ACC112 (cell line): ENCODE data around the gene HDAC4.

ENCODE experiments used
- H2AFZ ChIP-seq: fragments of 200-600 bp; sonication (generic); one replicate; pipeline ENCODE4 v1.6.0; 2017; ENCODE audit warnings: antibody characterized with exemption, low read length; ENCODE audit not compliant: unreplicated experiment
- H3K27ac ChIP-seq: fragments of 200-600 bp; sonication (generic); 2 replicates; pipeline ENCODE4 v1.5.1; 2014; ENCODE audit warnings: low read depth, mild to moderate bottlenecking, antibody characterized with exemption, low read length, moderate library complexity
- H3K27me3 ChIP-seq: fragments of 200-600 bp; sonication (generic); 2 replicates; pipeline ENCODE4 v1.6.1; 2014; ENCODE audit warnings: mild to moderate bottlenecking, antibody characterized with exemption, low read length, moderate library complexity, mixed read lengths; ENCODE audit not compliant: insufficient read depth
- H3K36me3 ChIP-seq: fragments of 200-600 bp; sonication (generic); 2 replicates; pipeline ENCODE4 v1.6.1; 2016; ENCODE audit warnings: mild to moderate bottlenecking, antibody characterized with exemption, low read length, moderate library complexity, mixed read lengths; ENCODE audit not compliant: insufficient read depth
- H3K4me1 ChIP-seq: fragments of 200-600 bp; sonication (generic); one replicate; pipeline ENCODE4 v1.6.1; 2016; ENCODE audit warnings: low read length, mixed read lengths; ENCODE audit not compliant: insufficient read depth, unreplicated experiment, control insufficient read depth
- H3K4me3 ChIP-seq: fragments of 200-600 bp; sonication (generic); 2 replicates; pipeline ENCODE4 v1.5.1; 2014; ENCODE audit warnings: mild to moderate bottlenecking, low read depth, low read length
- H3K79me2 ChIP-seq: fragments of 200-600 bp; sonication (generic); one replicate; pipeline ENCODE4 v1.6.0; 2016; ENCODE audit warnings: low read length; ENCODE audit not compliant: control insufficient read depth, unreplicated experiment, insufficient read depth

Gene HDAC4

DNA sequence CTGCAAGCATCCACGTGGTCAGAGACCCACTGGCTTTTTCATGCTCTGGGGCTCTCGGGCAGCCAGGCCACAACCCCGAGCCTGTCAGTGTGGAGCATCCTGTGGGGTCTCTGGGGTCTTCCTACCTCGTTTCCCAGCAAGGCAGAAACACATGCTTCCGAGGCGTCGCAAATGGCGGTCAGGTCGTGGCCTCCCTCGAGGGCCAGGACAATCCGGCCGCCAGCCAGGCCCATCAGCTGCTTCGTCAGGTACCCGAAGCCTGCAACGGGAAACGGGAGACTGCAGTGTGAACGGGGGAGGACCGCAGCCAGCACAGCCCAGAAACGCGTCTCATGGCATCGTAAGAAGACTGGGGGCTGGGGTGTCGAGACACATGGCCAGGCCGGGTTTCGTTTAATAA lies 334.2 kb downstream of the HDAC4 start:
- H3K4me1 ChIP-seq, result peaks cover 4% of the 10 kb centered on the region
- H3K79me2 ChIP-seq, result no peaks in the 10 kb centered on the region
- H3K4me3 ChIP-seq, result no peak overlapping the region
- no peak overlapping the region for H3K27ac ChIP-seq
- no peaks in the 10 kb centered on the region for H3K27me3 ChIP-seq
- H2AFZ ChIP-seq, result no peak overlapping the region
- peaks cover 6% of the 10 kb centered on the region; the same call in 1 of the 2 replicates for H3K36me3 ChIP-seq

DNA sequence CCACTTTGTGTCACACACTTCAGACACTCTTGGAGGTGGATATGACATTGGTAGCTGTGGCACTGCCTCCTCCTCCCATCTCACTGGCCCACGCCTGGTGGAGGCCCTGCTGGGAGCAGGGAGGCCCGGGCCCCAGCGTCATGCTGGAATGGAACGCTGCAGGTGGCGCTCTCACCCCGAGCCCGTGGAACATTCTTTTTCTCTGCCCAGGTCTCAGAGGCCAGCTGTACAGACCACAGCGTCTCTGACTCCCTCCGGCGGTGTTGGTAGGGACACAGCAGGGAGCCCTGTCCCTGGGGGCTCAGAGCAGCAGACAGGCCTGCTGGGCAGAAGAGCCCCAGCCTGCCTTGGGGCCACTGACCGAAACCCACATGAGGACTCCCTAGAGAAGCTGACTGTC lies 334.9 kb downstream of the HDAC4 start:
- Histone ChIP-seq H3K4me3 (no peak overlapping the region), H3K4me1 (peaks cover 4% of the 10 kb centered on the region), H3K79me2 (no peaks in the 10 kb centered on the region), H3K27ac (no peak overlapping the region), H2AFZ (no peak overlapping the region), H3K27me3 (no peaks in the 10 kb centered on the region), H3K36me3 (peaks cover 4% of the 10 kb centered on the region; the same call in 1 of the 2 replicates)

DNA sequence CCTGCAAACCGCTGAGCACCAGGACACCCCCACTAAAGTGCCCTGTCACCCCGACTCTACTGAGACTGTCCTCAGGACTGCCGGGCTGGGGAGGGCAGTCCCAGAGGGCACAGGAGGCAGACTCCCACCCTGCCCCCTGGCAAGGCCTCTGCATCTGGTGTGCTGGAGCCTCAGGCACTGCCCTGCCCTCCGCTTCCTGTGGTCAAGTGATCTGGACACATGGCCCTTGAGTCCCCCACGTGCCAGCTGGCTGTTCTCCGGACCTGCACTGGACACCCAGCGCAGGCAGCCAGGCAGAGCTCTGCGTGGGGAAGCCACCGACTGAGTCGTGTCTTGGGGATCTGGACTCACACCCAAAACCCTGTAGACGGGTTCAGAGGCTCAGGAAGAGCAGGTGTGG lies 335.3 kb downstream of the HDAC4 start:
- no peaks in the 10 kb centered on the region for H3K27me3 ChIP-seq
- H2AFZ ChIP-seq, result no peak overlapping the region
- no peaks in the 10 kb centered on the region for H3K79me2 ChIP-seq
- no peak overlapping the region for H3K4me3 ChIP-seq
- no peak overlapping the region for H3K27ac ChIP-seq
- H3K36me3 ChIP-seq, result peaks cover 4% of the 10 kb centered on the region; the same call in 1 of the 2 replicates
- peaks cover 4% of the 10 kb centered on the region for H3K4me1 ChIP-seq

DNA sequence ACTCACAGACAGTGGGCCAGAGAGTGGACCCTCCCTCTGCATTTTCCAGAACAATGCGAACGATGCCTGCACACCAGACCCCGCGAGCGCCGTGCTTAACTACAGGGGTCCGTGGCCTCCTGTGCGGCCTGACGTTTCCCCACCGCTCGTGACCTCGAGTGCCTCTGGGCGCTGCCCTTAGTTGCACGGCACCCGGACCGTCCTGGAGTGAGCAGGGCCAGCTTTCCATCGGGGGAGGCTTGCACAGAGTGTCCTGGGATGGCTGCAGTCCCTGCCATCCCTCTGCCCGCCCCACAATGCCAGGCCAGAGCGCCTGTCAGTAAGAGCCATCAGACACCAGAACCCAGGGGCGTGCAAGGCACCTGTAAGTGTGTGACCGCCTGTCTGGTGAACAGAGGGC lies 335.9 kb downstream of the HDAC4 start:
- no peak overlapping the region for H2AFZ ChIP-seq
- no peak overlapping the region for H3K27ac ChIP-seq
- H3K4me3 ChIP-seq, result no peak overlapping the region
- H3K27me3 ChIP-seq, result no peaks in the 10 kb centered on the region
- H3K79me2 ChIP-seq, result no peaks in the 10 kb centered on the region
- H3K4me1 ChIP-seq, result peaks cover 4% of the 10 kb centered on the region
- H3K36me3 ChIP-seq, result peaks cover 4% of the 10 kb centered on the region; the same call in 1 of the 2 replicates

DNA sequence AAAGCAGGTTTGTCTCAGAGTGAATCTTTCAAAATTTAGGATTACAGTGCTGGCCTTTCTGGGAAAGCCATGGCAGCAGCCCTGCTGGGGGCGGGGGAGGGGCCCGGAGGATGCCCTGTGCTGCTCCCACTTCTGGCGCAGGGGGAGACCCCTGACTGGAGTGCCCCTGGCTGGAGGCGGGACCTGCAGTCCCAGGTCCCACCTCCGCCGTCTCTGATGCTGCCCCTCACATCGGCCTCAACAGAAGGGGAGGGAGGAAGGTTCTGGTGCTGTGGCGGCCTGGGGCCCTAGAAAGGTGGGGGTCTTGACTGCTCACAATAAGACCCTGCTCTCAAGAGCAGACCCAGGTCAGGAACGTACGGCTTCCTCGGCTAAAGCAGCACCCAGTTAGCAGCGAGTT lies 336.6 kb downstream of the HDAC4 start:
- H3K36me3 ChIP-seq, result peaks cover 4% of the 10 kb centered on the region; the same call in 1 of the 2 replicates
- peaks cover 4% of the 10 kb centered on the region for H3K4me1 ChIP-seq

DNA sequence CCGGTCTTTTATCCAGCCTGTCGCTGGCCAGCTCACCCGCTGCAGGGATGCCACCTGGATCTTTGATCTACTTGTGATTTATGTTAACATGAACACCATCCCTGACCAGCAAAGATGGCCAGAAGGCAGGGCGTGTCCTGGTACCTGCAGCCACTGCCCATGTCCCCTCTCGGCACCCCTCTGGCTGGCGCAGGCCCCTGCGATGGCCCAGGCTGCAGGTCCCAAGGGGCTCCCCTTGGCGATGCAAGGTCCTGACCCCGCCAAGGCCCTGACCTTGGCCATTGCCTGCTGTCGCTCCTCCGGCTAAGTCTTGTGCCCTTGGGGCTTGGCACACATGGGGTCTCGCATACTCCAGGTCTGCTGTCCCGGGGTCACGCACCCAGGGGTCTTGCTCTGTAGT lies 338.1 kb downstream of the HDAC4 start:
- H3K36me3 ChIP-seq, result peaks cover 4% of the 10 kb centered on the region; the same call in 1 of the 2 replicates
- H3K79me2 ChIP-seq, result no peaks in the 10 kb centered on the region
- H3K4me1 ChIP-seq, result no peaks in the 10 kb centered on the region
- H3K4me3 ChIP-seq, result no peak overlapping the region
- H2AFZ ChIP-seq, result no peak overlapping the region
- no peak overlapping the region for H3K27ac ChIP-seq
- no peaks in the 10 kb centered on the region for H3K27me3 ChIP-seq

More for the DNA sequence above, 336.6 kb downstream of the HDAC4 start:
- H3K27me3 ChIP-seq, result no peaks in the 10 kb centered on the region
- no peak overlapping the region for H3K27ac ChIP-seq
- H2AFZ ChIP-seq, result no peak overlapping the region
- no peaks in the 10 kb centered on the region for H3K79me2 ChIP-seq
- no peak overlapping the region for H3K4me3 ChIP-seq

DNA sequence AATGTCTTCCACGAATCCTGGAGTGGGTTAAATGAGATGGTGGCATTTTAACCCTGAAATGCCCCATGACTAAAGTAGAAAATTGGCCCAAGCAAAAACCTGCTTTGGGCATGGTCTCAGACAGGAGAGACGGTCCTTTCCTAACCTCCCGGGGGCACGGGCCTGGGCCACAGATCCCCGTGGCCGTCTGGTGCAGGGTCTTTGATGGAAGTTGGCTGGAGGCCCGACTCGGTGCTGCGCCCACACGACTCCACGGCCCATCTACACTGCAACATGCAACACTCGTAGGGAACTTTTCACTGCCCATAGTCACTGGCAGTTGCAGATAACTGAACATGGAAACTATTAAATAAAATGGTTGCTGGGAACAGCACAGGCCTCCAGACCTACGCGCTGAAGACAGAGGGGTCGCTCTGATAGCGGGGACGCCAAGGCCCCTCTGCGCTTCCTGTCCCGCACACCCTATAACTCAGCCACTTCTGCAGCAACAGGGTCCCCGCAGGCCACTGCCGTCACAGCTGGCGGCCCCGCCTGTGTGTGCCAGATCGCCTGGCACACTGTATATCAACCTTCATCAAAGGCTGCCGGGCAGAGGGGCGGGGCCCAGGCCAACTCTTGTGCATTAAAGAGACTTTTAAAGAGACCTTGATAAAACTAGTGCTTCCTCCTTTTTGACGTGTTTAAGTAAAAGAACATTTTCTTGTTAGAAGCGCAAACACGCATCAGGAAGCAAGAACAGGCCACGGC lies 338.8 kb downstream of the HDAC4 start:
- Histone ChIP-seq H2AFZ (no peak overlapping the region), H3K27me3 (no peaks in the 10 kb centered on the region), H3K79me2 (no peaks in the 10 kb centered on the region), H3K4me1 (no peaks in the 10 kb centered on the region), H3K36me3 (peaks cover 4% of the 10 kb centered on the region; the same call in 1 of the 2 replicates), H3K27ac (no peak overlapping the region), H3K4me3 (no peak overlapping the region)

DNA sequence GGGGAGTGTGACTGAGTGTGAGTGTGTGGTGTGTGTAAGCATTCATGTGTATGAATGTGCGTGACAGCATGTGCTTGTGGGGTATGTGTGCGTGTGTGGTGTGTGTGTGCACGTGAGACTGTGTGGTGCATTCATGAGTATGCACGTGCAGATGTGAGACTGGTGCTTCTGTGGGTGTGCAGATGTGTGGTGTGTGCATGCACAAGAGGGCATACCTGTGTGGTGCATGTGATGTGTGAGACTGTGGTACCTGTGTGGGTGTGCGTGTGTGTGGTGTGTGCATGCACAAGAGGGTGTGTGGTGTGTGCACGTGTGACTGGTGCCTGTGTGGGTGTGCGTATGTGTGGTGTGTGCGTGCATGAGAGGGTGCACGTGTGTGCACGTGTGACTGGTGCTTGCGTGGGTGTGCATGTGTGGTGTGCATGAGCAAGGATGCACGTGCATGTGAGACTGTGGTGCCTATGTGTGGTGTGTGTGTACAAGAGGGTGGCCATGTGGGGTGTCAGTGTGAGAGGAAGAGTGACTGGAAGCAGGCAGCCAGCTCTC lies 339.6 kb downstream of the HDAC4 start:
- Histone ChIP-seq H3K27ac (no peak overlapping the region), H3K4me1 (no peaks in the 10 kb centered on the region), H3K27me3 (no peaks in the 10 kb centered on the region), H2AFZ (no peak overlapping the region), H3K36me3 (peaks cover 5% of the 10 kb centered on the region; the same call in 1 of the 2 replicates), H3K79me2 (no peaks in the 10 kb centered on the region), H3K4me3 (no peak overlapping the region)

DNA sequence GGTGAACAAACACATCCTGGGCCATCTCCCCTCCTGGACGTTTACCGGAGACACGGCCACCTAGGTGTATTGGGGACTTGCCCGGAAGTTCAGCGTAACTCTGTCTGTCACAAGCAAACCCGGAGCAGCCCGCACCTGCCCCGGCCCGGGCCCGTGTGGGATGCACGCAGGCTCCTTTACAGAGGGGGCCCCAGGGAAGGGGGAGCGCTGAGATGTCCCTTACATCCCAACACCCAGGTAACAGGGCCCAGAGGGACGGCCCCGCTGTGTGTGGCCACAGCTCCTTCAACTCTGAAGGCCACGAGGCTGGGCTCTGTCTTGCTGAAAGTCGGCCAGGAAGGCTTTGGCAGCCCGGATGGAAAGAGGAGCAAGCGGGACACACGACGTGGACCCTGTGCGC lies 340.1 kb downstream of the HDAC4 start:
- H3K27me3 ChIP-seq, result no peaks in the 10 kb centered on the region
- H3K36me3 ChIP-seq, result peaks cover 4% of the 10 kb centered on the region; the same call in 1 of the 2 replicates

DNA sequence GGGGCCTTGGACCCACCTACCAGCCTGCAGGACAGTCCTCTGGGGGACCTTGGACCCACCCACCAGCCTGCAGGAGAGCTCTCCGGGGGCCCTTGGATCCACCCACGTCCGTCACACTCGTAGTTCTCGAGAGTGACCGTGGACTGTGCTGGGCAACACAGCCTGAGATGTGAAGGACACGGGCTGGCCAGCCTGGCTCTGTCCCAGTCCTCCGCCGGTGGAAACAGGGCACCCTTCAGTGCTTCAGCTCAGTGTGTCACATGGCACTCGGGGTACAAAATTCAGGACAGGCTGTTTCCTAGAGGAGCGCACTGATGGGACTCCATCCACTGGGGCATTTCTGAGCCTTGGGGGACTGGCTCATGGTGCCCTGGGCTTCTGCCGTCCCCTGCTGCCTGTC lies 341.0 kb downstream of the HDAC4 start:
- peaks cover 4% of the 10 kb centered on the region; the same call in 1 of the 2 replicates for H3K36me3 ChIP-seq
- no peaks in the 10 kb centered on the region for H3K27me3 ChIP-seq
- H3K79me2 ChIP-seq, result no peaks in the 10 kb centered on the region
- H3K4me1 ChIP-seq, result no peaks in the 10 kb centered on the region
- H2AFZ ChIP-seq, result no peak overlapping the region
- no peak overlapping the region for H3K27ac ChIP-seq
- H3K4me3 ChIP-seq, result no peak overlapping the region

More for the DNA sequence above, 340.1 kb downstream of the HDAC4 start:
- H3K4me3 ChIP-seq, result no peak overlapping the region
- H3K27ac ChIP-seq, result no peak overlapping the region
- H3K4me1 ChIP-seq, result no peaks in the 10 kb centered on the region
- H3K79me2 ChIP-seq, result no peaks in the 10 kb centered on the region
- H2AFZ ChIP-seq, result no peak overlapping the region

DNA sequence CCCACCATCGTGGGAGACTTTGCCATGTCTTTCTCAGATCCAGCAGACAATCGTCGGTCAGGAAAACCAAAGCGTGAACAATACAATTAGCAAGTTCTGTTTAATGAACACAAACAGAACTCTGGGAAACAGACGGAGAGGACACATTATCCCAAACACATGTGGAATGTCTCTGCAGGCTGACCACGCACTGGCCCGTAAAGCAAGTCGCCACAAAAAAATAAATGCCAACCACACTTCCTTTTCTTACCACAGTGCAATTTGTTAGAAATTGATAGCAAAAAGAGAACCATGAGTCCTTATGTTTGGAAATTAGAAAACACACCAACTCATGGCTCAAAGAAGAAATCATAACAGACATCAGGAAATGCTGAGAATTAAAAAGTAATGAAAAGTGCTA lies 342.1 kb downstream of the HDAC4 start:
- Histone ChIP-seq H3K36me3 (peaks cover 4% of the 10 kb centered on the region; the same call in 1 of the 2 replicates), H3K27ac (no peak overlapping the region), H3K27me3 (no peaks in the 10 kb centered on the region), H3K4me3 (no peak overlapping the region), H3K4me1 (no peaks in the 10 kb centered on the region), H3K79me2 (no peaks in the 10 kb centered on the region), H2AFZ (no peak overlapping the region)
